Measurements from ENCODE around the gene ABTB2. TPM values are rescaled to one million over a fixed set of nuclear protein-coding genes. Genes with fewer than 3 reads are reported as not detected.

The ABTB2 gene
- total and polyA plus RNA-seq, 10 of the 15 experiments (the other 5 are each of a cell fraction or from before 2014, with no cell fraction given) = 0.13 to 2.1 (median 0.72) TPM

GRCh38 chr11:34208266-34209135 lies 149.3 kb downstream of the ABTB2 start (continued):
- TF ChIP-seq MAX (IDR thresholded peaks at IDR 0.05; ENCODE audit: low read depth, low read length) = no peak
- no peak for TF ChIP-seq NR2C2 (IDR thresholded peaks at IDR 0.05; ENCODE audit: borderline replicate concordance, control insufficient read depth, insufficient read length, low read depth)
- no peak for TF ChIP-seq IRF4 (IDR thresholded peaks at IDR 0.05; ENCODE audit: low read depth, low read length)

- Histone ChIP-seq H3K79me2 (ENCODE audit: control insufficient read depth, insufficient read depth, low read length) (no peaks in the 10 kb centered on the region), H4K20me1 (ENCODE audit: control insufficient read depth, insufficient read depth) (no peaks in the 10 kb centered on the region), H3K9me3 (replicated peaks; ENCODE audit: control insufficient read depth, insufficient read depth, low read length) (no peaks in the 10 kb centered on the region), H3K4me1 (ENCODE audit: control insufficient read depth, insufficient read depth, low read length) (peaks cover 14% of the 10 kb centered on the region), H3K36me3 (ENCODE audit: control insufficient read depth in 2 of 2, insufficient read depth in 2 of 2, low read length in 1 of 2) (no peaks in the 10 kb centered on the region), H2AFZ (ENCODE audit: control insufficient read depth, low read depth, low read length) (no peak overlapping the region), H3K27ac (ENCODE audit: control insufficient read depth, insufficient read depth) (no peak overlapping the region), H3K4me2 (ENCODE audit: control insufficient read depth, insufficient read depth) (no peak overlapping the region), H3K27me3 (replicated peaks in 1 of 2; ENCODE audit: control insufficient read depth in 2 of 2, insufficient read depth in 2 of 2, low read length in 1 of 2) (no peaks in the 10 kb centered on the region), H3K4me3 (no peak overlapping the region), H3K9ac (ENCODE audit: control insufficient read depth, insufficient read depth, low read length) (no peak overlapping the region)
- FAIRE-seq = no peak
- ChIA-PET RAD21 (ENCODE audit: unreplicated experiment) (interaction anchor here (0.8 to 2.7 kb wide), 8 partner anchors 9 to 151 kb away, joined by 3 to 9 read pairs (median 6); partner anchors contain the start of gene ABTB2), CTCF (interaction anchor here (0.7 to 2.6 kb wide), 8 partner anchors 9 to 220 kb away, joined by 3 to 14 read pairs (median 4); partner anchors contain the start of gene ABTB2), POLR2A (interaction anchor here (1.1 to 2.4 kb wide), 2 partner anchors 19 to 24 kb away, joined by 4 to 7 read pairs; no protein-coding TSS in a partner anchor), SMC1A (ENCODE audit: uncharacterized antibody, unreplicated experiment) (interaction anchor here (0.6 to 2.9 kb wide), 13 partner anchors 9 to 251 kb away, joined by 3 to 16 read pairs (median 3); no protein-coding TSS in a partner anchor)
- WGBS (ENCODE audit: insufficient coverage, insufficient replicate concordance, low lambda C conversion rate, missing lambda C conversion rate) = 89% methylated on average over 5 of the region's 5 CpGs
- TF ChIP-seq BCL3 (IDR thresholded peaks at IDR 0.05; ENCODE audit: borderline replicate concordance, insufficient read depth, low read depth, low read length, poor library complexity, severe bottlenecking) (no peak), BMI1 (IDR thresholded peaks at IDR 0.05; ENCODE audit: borderline replicate concordance) (no peak), IKZF2 (IDR thresholded peaks at IDR 0.05) (no peak), EED (IDR thresholded peaks at IDR 0.05; ENCODE audit: low read depth) (no peak), ZNF217 (IDR thresholded peaks at IDR 0.05) (no peak), ZNF274 (IDR thresholded peaks at IDR 0.05; ENCODE audit: insufficient read depth, insufficient read length) (no peak), CTCF (IDR thresholded peaks at IDR 0.05 in 2 of 3, conservative IDR thresholded peaks at IDR 0.05 in 1 of 3; ENCODE audit: control insufficient read depth in 2 of 3, extremely low read depth in 1 of 3, insufficient read depth in 1 of 3, low read depth in 3 of 3, low read length in 3 of 3) (no peak), SREBF1 (IDR thresholded peaks at IDR 0.05; ENCODE audit: low read length) (no peak)
- BruUV-seq (replicated peaks) = no TSS peak
- no peak for DNase-seq (ENCODE audit: low read depth, low spot score)
- no peak for ATAC-seq
- intact Hi-C loops (cut with micrococcal nuclease; ENCODE audit: unreplicated experiment) = no loop called here
- in situ Hi-C loops (cut with MboI) = no loop called here
Measured at GRCh38 chr11:34207487-34208180, 150.2 kb downstream of the ABTB2 start.
